HL-60 (cell line): ENCODE measurements around the gene SLC6A8.

ENCODE experiments used
- POLR2AphosphoS5 ChIP-seq: IDR thresholded peaks from 2 replicates; pipeline ENCODE4 v1.6.1; 2012; ENCODE audit warnings: low read depth
- SPI1 ChIP-seq: IDR thresholded peaks from 2 replicates; pipeline ENCODE4 v1.6.1; 2012; ENCODE audit warnings: low read depth, mild to moderate bottlenecking, borderline replicate concordance
- TF ChIP-seq, protein P1 (sequence below): IDR thresholded peaks from one replicate; pipeline ENCODE4 v1.5.1; 2011; ENCODE audit warnings: low read length, control low read depth, inconsistent platforms; ENCODE audit not compliant: insufficient read depth
- TF ChIP-seq, protein P2 (sequence below): IDR thresholded peaks from 2 replicates; pipeline ENCODE4 v1.6.1; 2012; ENCODE audit warnings: low read depth; ENCODE audit not compliant: insufficient replicate concordance

DNA sequence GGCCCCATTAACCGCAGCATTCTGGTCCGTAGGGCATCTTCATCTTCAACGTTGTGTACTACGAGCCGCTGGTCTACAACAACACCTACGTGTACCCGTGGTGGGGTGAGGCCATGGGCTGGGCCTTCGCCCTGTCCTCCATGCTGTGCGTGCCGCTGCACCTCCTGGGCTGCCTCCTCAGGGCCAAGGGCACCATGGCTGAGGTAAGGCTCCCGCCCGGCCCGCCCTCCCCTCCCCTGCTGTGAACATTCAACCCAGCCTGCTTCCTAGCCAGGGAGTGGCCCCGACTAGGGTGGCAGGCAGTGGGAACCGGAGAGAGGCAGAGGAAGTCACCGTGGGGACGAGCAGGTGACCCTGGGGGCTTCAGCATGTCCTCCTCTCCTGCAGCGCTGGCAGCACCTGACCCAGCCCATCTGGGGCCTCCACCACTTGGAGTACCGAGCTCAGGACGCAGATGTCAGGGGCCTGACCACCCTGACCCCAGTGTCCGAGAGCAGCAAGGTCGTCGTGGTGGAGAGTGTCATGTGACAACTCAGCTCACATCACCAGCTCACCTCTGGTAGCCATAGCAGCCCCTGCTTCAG is 7.1 kb downstream of the SLC6A8 start:
- TF ChIP-seq, protein P1, sequence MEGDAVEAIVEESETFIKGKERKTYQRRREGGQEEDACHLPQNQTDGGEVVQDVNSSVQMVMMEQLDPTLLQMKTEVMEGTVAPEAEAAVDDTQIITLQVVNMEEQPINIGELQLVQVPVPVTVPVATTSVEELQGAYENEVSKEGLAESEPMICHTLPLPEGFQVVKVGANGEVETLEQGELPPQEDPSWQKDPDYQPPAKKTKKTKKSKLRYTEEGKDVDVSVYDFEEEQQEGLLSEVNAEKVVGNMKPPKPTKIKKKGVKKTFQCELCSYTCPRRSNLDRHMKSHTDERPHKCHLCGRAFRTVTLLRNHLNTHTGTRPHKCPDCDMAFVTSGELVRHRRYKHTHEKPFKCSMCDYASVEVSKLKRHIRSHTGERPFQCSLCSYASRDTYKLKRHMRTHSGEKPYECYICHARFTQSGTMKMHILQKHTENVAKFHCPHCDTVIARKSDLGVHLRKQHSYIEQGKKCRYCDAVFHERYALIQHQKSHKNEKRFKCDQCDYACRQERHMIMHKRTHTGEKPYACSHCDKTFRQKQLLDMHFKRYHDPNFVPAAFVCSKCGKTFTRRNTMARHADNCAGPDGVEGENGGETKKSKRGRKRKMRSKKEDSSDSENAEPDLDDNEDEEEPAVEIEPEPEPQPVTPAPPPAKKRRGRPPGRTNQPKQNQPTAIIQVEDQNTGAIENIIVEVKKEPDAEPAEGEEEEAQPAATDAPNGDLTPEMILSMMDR: no peak
- TF ChIP-seq, protein P2, sequence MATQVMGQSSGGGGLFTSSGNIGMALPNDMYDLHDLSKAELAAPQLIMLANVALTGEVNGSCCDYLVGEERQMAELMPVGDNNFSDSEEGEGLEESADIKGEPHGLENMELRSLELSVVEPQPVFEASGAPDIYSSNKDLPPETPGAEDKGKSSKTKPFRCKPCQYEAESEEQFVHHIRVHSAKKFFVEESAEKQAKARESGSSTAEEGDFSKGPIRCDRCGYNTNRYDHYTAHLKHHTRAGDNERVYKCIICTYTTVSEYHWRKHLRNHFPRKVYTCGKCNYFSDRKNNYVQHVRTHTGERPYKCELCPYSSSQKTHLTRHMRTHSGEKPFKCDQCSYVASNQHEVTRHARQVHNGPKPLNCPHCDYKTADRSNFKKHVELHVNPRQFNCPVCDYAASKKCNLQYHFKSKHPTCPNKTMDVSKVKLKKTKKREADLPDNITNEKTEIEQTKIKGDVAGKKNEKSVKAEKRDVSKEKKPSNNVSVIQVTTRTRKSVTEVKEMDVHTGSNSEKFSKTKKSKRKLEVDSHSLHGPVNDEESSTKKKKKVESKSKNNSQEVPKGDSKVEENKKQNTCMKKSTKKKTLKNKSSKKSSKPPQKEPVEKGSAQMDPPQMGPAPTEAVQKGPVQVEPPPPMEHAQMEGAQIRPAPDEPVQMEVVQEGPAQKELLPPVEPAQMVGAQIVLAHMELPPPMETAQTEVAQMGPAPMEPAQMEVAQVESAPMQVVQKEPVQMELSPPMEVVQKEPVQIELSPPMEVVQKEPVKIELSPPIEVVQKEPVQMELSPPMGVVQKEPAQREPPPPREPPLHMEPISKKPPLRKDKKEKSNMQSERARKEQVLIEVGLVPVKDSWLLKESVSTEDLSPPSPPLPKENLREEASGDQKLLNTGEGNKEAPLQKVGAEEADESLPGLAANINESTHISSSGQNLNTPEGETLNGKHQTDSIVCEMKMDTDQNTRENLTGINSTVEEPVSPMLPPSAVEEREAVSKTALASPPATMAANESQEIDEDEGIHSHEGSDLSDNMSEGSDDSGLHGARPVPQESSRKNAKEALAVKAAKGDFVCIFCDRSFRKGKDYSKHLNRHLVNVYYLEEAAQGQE: no peak
- no peak for TF ChIP-seq POLR2AphosphoS5
- TF ChIP-seq SPI1: no peak
